ENCODE data around the gene SNRPA. TPM values are rescaled to one million over a fixed set of nuclear protein-coding genes. Genes with fewer than 3 reads are reported as not detected.

The SNRPA gene
- 75.2 TPM for polyA plus RNA-seq (ENCODE audit: insufficient read length)

DNA sequence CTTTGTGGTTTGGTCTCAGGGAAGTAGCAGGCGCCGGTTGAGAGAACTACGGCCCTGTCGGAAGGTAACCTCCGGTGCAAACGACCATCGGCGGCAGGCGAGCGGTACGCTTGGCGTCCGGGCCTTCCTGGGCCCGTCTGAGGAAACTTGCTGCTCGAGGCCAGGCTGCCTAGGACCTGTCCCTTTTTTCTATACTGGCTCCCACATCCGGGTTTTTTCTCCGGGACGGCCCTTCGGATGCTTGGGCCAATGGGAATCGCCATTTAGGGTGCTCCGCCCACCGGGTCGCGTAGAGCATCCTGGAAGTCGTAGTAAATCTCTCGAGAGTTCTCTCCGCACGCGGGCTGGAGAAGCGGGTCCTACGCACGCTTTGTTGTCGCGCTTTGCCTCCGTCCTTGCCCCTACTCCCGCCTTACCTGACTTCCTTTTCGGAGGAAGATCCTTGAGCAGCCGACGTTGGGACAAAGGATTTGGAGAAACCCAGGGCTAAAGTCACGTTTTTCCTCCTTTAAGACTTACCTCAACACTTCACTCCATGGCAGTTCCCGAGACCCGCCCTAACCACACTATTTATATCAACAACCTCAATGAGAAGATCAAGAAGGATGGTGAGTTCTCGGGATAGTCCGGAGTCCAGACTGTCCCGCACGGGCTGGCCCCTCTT lies at the start of gene SNRPA:
Gene SNRPA (plus strand): TSS at position 330 of the 664 bp plus-strand sequence. CDS start 206 bp downstream, at position 536.
- peak; percentile 97 for DNase-seq

DNA sequence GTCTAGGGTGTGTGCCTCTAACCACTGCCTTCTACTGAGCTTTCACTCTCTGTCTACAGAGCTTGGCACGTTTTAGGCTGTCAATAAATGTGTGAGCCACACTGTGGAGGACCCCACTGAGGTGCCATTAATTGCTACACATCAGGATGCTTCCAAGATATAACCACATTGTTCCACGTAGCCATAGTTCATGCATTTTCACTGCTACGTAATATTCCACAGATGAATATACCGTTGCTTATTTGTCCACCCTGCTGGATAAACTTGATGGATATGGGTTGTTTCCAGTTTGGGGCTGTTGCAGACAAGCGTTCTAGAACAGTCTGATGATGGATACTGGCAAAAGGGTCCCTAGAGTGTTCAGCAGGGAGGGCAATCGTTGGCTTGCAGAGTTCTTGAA lies 49.2 kb upstream of the SNRPA start:
- no peak for DNase-seq

DNA sequence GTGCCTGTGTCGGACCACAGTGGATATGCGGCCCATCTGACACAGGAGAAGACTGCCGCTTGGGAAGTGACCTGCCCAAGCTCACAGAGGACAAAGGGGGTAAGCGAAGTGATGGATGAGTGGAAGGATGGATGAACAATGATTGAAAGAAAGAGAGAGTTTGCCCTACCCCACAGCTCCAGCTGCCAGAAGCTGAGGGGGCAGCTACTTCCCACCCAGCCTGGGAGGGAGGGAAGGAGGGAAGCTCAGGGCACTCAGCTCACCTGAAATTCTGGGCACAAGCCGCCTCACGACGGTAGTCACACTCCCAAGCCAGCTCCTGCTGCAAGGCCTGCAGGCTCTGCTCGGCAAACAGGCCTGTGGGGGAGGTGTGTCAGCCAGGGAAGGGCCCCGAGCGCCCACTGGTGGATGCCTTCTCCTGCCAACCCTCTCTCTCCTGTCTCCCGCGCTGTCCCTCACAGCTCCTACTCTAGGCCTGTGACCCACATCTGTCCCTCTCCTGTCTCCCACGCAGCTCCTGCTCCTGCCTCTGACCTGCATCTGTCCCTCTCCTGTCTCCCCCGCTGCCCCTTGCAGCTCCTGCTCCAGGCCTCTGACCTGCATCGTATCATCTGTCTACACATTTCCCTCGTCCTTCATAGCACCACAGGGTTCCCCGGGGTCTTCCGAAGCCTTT lies 48.5 kb upstream of the SNRPA start:
- no peak for DNase-seq

DNA sequence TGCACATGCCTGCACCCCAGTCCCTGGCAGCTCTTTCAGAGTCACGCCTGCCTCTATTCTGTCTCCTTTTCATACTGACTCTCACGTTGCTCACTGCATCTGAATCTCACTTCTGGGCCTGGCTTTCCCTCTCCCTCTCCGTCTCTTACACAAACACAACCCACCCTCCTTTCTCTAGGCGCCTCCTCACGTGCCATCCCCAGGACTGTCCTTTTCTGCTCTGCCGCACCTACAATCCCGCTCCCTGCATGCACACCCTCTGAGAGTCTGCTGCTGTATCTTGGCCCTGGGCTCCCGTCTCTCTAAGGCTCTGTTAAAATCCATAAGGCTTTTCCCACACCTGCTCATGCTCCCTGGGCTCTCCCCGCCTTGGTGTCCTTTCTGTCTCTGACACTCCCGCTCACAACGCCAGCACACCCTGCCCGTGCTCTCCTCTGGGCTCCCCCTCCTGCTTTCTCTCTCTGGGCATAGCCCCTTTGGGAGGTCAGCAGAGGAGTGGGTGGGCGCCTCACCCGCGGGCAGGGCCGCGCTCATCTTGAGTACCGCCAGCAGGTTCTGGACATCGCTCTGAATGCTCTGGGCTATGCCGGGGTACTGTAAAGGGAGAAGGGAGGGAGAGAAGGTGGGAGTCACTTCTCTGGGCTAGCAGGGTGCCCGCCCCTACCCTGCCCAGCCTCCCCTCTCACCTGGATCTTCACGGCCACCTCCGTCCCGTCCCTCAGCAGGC lies 47.8 kb upstream of the SNRPA start:
- DNase-seq = no peak

DNA sequence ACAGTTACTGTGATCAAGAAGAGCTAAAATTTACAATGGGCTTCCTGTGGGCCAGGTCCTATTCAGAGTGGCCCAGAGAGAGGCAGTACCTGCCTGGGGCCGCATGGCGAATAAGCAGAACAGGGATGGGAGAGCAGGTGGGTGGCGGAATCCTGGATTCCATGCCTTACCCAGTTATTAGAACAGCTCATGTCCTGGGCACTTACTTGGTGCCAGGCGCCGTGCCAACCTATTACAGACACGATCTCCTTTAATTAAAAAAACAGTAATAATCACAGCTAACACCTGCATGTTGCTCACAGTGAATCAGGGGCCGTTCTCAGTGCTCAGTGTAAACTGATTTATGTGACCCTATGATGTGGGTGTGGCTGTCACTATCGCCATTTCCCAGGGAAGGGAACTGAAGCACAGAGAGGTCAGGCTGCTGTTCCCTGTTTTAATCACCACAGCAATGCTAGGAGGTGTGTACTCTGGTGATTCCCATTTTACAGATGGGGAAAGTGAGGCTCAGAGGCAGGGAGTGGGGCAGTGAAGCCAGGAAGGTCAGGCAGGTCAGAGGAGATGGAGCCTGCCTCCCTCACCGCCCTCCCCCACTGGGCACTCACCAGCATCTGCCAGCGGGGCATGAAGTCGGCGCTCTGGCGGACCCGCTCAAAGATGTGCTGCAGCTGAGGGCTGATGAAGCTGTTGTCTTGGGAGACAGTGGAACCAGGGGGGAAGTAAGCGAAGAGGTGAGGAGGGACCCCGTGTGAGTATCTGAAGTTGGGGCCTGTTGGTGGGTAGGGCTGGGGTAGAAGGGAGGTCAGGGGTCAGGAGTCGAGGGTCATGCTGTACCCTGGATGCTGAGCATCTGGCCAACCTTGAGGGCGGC lies 46.3 kb upstream of the SNRPA start:
- no peak for DNase-seq

DNA sequence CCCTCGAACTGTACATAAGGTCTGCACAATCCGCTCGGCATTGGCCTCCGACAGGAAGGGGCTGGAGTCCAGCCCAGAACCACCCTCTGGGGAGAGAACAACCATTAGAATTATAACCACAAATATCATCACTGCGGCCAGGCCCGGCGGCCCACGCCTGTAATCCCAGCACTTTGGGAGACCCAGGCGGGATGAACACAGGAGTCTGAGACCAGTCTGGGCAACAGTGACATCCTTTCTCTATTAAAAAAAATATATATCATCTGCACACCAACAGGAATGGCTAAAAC lies 45.7 kb upstream of the SNRPA start:
- peak; percentile 56 for DNase-seq

DNA sequence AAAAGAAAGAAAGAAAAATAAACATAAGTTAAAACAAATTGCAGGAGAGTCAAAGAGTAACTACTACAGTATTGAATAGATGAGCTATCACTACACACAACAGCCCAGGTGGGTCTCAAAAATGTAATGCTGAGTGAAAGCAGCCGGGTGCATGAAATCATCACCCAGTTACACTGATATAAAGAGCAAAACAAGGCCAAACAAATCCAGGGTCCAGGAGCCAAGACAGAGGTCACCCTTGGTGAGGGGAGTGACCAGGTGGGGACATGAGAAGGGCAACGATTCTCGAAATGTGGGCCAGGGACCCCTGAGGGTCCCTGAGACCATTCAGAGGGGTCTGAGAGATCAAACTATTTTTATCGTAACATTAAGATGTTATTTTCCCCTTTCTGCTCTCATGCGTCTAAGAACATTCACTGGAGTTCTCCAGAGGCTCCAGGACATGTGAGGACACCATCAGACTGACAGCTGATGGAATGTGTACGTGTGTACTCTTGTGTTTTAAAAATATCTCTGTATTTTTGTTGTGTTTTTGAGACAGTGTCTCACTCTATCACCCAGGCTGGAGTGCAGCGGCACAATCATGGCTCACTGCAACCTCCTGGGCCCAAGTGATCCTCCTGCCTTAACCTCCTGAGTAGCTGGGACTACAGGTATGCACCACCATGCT lies 44.9 kb upstream of the SNRPA start:
- no peak for DNase-seq

DNA sequence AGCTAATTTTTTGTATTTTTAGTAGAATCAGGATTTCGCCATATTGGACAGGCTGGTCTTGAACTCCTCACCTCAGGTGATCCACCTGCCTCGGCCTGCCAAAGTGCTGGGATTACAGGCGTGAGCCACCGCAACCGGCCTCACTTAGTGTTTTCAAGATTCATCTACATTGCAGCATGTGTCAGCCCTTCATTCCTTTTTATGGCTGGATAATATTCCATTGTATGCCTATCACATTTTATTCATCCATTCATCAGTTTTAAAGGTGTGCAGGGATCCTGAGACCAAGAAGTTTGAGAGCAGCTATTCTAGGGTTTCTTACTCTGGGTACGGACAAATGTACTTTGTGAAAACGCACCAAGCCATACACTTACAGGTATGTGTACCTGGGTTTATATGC lies 43.4 kb upstream of the SNRPA start:
- DNase-seq = no peak

DNA sequence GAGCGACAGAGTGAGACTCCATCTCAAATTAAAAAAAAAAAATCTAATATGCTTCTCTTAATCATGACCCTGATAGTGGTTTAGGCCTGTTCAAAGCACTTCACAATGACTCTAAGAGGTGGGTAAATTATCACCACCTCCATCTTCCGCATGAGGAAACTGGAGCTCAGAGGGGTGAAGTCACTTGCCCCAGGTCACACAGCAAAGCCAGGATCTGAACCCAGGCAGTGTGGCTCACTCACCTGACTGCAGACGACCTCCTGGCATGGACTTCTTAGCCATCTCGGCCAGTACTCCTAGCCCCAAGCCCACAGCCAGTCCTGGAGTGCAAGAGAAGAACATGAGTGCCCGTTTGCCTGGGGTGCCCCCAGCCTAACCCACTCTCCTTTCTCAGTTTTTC lies 41.2 kb upstream of the SNRPA start:
- DNase-seq = no peak

DNA sequence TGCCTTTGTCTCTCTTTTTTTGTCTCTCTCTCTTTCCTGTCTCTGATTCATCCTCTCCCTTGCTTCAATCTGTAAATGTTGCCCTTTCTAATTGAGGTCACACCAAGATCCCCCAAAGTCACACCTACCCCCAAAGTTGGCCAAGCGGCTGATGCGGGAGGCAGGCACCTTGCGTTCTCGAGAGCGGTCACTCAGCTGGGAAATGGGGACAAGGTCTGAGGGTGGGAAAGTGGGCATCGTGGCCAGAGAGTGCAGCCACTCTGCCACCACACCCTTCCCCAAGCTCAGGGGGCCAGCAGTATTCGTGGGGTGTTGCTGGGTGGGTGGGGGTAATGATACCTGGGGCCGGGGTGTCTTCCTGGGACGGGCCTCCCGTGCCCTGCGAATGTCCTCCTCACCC lies 37.1 kb upstream of the SNRPA start:
- no peak for DNase-seq

DNA sequence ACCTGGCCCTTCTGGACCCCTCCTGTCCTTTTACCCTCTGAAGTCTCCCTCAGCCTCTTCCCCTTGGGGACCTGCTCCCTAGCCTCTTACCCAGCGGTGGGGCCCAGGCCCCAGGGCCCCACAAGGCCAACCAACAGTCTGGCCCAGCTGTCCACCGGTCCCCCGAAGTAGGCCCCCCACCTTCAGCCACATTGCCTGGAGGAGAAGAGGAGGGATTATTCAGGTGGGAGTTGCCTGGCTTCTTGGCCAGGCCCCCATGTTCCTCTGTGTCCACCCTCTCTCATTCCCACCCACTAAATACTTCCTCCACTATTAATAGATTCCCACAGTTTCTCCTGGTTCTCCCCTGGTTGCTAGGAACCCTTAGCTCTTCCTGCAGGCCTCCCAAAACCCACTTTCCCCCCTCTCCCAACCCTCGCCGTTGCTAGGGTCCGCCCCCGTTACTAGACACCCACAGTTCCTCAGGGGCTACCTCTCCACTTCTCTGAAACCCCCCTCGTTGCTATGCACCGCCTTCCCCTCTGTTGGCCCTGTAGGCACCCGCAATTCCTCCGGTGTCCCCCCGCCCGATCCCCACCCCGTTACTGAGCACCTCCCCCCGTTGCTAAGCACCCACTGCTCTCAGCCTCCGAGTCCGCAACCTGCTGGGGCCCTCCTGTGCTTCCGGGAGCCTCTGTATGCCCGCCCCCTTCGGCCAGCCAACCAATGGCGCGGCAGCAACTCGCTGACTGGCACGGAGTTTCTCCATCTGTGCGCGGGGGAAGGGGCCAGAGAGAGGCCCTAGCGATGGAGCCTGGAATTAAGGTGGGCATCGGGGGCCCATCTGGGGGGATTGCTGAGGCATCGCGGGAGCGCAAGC lies 36.3 kb upstream of the SNRPA start:
- peak; percentile 97 for DNase-seq

DNA sequence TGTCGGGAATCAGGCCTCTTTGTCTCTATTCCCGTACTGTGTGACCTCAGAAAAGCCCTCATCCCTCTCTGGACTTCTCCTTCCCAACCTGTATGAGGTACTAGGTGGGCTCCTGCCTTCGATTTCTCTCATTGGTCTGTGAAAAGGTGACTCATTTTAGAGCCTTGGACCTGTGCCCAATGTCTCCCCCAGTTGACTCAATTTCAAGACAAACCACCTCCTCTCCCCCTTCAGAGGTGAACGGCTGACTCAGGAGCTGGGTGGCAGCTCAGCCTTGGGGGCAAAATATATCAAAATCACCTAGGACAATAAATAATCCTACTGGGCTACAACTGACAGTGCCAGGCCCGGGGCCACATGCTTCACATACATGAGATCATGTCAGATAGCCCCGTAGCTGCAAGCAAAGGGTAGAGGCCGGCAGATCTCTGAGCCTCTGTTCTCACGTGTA lies 34.9 kb upstream of the SNRPA start:
- no peak for DNase-seq

DNA sequence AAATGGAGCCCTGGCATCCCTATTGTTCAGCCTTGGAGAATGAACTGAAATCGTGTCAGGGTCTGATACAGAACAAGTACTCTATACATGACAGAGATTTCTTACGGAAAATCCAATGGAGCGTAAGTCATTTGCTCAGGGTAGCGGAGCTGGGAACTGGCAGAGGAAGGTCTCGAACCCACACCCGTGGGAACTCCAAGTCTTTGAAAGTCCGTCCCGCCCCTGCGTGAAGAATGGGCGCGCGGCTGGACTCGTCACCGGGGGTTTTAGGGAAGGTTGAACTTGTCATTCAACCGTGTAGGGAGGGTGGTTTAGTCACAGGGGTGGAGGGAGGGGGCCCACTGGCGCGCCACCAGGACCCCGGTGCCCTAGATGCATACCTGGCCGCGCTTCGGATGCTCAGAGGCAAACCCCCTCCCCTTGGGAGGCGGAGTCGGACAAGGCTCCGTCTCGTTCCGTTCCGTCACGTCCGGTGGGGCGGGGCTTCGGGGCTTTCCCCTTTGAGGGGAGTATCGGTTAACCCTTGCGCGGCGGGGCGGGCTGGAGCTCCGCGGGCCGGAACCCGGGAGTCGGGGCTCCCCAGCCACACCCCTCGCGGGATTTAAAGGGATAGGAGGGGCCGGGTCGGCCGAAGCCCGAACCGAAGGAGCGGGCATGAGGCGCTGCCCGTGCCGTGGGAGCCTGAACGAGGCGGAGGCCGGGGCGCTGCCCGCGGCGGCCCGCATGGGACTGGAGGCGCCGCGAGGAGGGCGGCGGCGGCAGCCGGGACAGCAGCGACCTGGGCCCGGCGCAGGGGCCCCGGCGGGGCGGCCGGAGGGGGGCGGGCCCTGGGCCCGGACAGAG lies 34.3 kb upstream of the SNRPA start, which contains the start of the genes COQ8B and ITPKC:
Gene COQ8B (minus strand): TSS at position 405 of the 843 bp plus-strand sequence. CDS start 2,254 bp downstream, outside the sequence.
Gene ITPKC (plus strand): TSS at position 631 of the 843 bp plus-strand sequence. CDS start 24 bp downstream, at position 655.
- DNase-seq = peak; percentile 99

DNA sequence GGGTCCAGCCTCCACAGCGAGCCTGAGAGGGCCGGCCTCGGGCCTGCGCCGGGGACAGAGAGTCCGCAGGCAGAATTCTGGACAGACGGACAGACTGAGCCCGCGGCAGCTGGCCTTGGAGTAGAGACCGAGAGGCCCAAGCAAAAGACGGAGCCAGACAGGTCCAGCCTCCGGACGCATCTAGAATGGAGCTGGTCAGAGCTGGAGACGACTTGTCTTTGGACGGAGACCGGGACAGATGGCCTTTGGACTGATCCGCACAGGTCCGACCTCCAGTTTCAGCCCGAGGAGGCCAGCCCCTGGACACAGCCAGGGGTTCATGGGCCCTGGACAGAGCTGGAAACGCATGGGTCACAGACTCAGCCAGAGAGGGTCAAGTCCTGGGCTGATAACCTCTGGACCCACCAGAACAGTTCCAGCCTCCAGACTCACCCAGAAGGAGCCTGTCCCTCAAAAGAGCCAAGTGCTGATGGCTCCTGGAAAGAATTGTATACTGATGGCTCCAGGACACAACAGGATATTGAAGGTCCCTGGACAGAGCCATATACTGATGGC lies 33.6 kb upstream of the SNRPA start:
- no peak for DNase-seq

DNA sequence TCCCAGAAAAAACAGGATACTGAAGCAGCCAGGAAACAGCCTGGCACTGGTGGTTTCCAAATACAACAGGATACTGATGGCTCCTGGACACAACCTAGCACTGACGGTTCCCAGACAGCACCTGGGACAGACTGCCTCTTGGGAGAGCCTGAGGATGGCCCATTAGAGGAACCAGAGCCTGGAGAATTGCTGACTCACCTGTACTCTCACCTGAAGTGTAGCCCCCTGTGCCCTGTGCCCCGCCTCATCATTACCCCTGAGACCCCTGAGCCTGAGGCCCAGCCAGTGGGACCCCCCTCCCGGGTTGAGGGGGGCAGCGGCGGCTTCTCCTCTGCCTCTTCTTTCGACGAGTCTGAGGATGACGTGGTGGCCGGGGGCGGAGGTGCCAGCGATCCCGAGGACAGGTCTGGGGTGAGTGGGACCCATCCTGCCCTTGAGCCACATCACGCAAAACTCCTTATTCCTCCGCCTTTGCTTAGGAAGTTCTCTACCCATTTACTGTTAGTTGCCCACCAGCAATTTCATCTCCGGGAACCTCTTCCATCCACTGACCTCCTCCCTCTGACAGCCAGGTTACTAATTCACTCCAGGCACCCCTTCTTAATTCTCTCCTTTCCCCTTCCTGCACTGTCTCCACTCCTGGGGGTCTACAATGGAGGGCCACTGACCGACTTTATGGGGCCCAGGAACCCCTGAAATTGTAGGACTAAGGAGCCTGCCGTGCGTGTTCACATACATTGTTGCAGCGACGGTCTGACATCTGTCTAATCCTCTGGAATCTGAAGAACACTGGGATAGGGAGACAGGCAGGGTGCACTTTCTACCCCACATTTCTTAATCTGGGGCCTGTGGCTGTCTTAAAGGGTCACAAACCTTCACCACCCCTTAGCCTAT lies 32.9 kb upstream of the SNRPA start:
- DNase-seq = no peak

DNA sequence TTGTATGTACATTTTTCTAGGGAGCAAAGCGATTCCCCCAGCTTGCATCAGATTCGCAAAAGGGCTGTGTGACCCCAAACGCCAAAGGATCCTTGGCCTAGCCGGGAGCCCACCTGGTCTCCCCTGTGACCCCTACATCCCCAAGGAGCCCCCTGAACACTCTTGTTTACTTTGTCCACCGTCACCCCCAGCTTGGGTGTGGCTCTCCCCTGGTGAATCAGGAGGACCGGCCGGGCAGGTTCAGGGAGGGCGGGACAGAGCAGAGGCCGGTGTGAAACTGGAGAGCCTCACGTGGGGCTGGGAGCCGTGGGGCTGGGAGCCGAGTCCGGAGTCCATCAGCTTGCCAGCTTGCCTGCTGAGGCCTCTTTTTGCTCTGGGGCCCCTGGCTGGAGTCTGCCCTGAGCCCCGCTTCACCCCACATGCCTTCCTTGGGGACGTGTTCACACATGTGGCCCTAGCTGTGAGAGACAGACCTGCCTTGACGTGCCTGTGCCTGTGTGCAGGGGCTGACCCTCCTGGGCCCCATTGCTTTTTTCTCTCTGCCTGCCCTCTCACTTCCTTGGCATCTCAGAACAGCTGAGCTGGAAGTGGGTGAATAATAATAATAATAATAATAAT lies 32.1 kb upstream of the SNRPA start:
- DNase-seq = no peak

DNA sequence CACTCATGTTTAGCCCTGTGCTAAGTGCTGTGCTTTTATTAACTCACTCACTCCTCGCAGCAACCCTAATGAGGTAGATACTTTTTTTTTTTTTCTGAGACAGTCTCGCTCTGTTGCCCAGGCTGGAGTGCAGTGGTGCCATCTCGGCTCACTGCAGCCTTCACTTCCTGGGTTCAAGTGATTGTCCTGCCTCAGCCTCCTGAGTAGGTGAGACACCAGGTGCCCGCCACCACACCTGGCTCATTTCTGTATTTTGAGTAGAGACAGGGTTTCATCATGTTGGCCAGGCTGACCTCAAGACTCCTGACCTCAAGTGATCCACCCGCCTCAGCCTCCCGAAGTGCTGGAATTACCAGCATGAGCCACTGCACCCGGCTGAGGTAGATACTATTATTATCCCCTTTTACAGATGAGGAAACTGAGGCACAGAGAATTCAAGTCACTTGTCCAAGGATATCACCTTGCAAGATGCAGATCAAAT lies 31.5 kb upstream of the SNRPA start:
- DNase-seq = no peak

DNA sequence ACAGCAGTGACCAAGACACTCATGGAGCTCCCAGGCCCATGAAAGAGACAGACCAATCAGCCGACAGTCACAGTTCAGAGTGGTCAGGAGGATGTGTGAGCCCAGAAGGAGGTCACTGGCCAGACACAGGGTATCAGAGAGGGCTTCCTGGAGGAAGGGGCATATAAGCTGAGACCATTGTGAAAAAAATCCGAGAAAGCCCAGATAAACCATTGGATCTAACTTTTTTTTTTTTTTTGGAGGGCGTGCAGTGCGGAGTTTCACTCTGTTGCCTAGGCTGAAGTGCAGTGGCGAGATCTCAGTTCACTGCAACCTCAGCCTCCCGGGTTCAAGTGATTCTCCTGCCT lies 29.9 kb upstream of the SNRPA start:
- DNase-seq = no peak
